Transverse colon (tissue), 4 donors: Measurements from ENCODE around the gene APOBEC3H. TPM values are rescaled to one million over a fixed set of nuclear protein-coding genes. Genes with fewer than 3 reads are reported as not detected.

ENCODE experiments used
- DNase-seq: peaks from one replicate; pipeline ENCODE4 v3.0.0-alpha.2; 2019
- H3K27ac ChIP-seq, 4 donors: fragments of 200-600 bp; sonication (generic); 2 replicates each; pipeline ENCODE4 v1.5.1; 2016 to 2018; ENCODE audit warnings: inconsistent platforms in 4 of 4
- H3K27me3 ChIP-seq: fragments of 200-600 bp; sonication (generic); 2 replicates; pipeline ENCODE4 v1.5.1; 2017; ENCODE audit warnings: inconsistent platforms
- H3K36me3 ChIP-seq, 4 donors: fragments of 200-600 bp; sonication (generic); 2 replicates each; pipeline ENCODE4 v1.5.1; 2017 to 2019; ENCODE audit warnings: inconsistent platforms in 4 of 4
- H3K4me1 ChIP-seq, 4 donors: fragments of 200-600 bp; sonication (generic); 2 replicates each; pipeline ENCODE4 v1.5.1; 2017 to 2020; ENCODE audit warnings: inconsistent platforms in 4 of 4
- H3K4me3 ChIP-seq, 4 donors: fragments of 200-600 bp; sonication (generic); 1 replicate in 1 of 4; 2 replicates in 3 of 4; pipeline versions ENCODE4 v1.5.1 to v1.6.1; 2017 to 2019; ENCODE audit warnings: inconsistent platforms in 4 of 4
- H3K9me3 ChIP-seq, 2 donors: fragments of 200-600 bp; sonication (generic); 2 replicates each; pipeline ENCODE4 v1.5.1; 2017 to 2019; ENCODE audit warnings: inconsistent platforms in 2 of 2
- EP300 ChIP-seq: sonication (generic); formaldehyde crosslinking; IDR thresholded peaks from one replicate; pipeline ENCODE4 v1.6.1; 2017; ENCODE audit warnings: antibody characterized with exemption, low read depth
- POLR2A ChIP-seq: fragments of 450-650 bp; IDR thresholded peaks from one replicate; pipeline ENCODE4 v1.6.1; 2016; ENCODE audit warnings: antibody characterized with exemption, mild to moderate bottlenecking, moderate library complexity
- POLR2AphosphoS5 ChIP-seq, 3 donors: sonication (generic); formaldehyde crosslinking; IDR thresholded peaks; one replicate each; pipeline ENCODE4 v1.6.1; 2016; ENCODE audit warnings: antibody characterized with exemption in 3 of 3
- WGBS, 2 donors: methylation state at CpG; one replicate each; pipeline ENCODE4 v1.1.5; 2018; ENCODE audit warnings: low coverage in 1 of 2; 5-methylcytosine and 5-hydroxymethylcytosine counted together
- in situ Hi-C, 4 donors: fragments of 200-750 bp; cut with MboI; loops; one replicate each; pipeline versions ENCODE4 v1.15.0 to v1.15.1; 2017; ENCODE audit warnings: low sequenced_read_pairs in 3 of 4, low pct_ligation_motif_present in 1 of 4, low pct_unique_long_range_greater_than_20kb in 1 of 4
- intact Hi-C: fragments of 100-400 bp; cut with DNase I; formaldehyde crosslinking; loops from one replicate; pipeline ENCODE4 v1.15.1; 2023; ENCODE audit warnings: low total_unique reads
- total RNA-seq, 4 donors: library from RNA; depleted of rRNA; stranded (reverse); fragments of >200 nt; gene quantifications; one replicate each; pipeline ENCODE4 v1.1.0, GENCODE V29; 2016
- TF ChIP-seq, protein P1 (sequence below), 5 experiments: fragments of 200-600 bp in 3 of 5; fragments of 450-650 bp in 2 of 5; sonication (generic) in 3 of 5; IDR thresholded peaks; 1 replicate in 2 of 5; 2 replicates in 3 of 5; pipeline ENCODE4 v1.5.1; 2016 to 2017; ENCODE audit warnings: antibody characterized with exemption in 5 of 5, inconsistent platforms in 3 of 5, mild to moderate bottlenecking in 2 of 5, moderate library complexity in 1 of 5

Gene APOBEC3H
- total RNA-seq, 4 donors from 2014 or later = 0.41 to 2.1 TPM; not detected in 2

DNA sequence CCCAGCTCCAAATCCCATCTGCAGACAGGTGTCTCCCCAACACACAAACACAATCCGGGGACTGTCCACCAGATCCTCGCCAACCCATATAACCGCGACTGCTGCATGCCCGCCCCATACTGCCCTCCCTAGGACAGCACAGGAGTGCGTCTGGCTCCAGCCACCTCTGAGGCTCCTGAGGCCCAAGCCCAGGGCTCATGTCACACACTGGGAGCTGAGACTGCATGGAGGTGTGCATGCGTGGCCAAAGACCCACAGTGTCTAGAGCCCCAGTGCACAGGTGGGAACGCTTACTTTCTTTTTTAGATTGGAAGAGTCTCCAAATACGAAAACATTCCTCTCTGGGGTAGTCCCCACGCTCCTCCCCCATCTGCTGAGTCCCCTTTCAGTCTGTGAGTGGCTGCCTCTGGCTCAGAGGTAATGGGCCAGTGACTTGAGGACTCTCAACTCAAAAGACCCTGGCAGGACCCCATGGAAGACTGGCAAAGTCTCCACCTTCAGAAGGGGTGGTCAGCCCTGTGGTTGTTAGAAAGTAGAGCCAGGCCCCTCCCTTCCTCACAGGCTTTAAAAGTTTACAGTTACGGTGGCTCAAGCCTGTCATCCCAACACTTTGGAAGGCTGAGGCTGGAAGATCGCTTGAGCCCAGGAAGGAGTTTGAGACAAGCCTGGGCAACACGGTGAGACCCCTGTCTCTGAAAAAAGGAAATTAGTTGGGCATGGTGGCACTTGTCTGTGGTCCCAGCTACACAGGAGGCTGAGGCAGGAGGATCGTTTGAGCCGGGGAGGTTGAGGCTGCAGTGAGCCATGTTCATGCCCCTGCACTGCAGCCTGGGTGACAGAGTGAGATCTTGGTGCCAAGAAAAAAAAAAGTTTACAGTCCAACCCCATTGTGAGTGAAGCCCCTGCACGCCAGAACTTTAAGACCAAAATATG, 53.1 kb downstream of the APOBEC3H start:
- H3K27ac ChIP-seq = peak overlapping the region; percentile 91 to 98 (median 96)
- H3K36me3 ChIP-seq = no peaks in the 10 kb centered on the region
- H3K9me3 ChIP-seq = no peaks in the 10 kb centered on the region
- no peak for TF ChIP-seq POLR2AphosphoS5 (IDR thresholded peaks at IDR 0.05)
- no peak for TF ChIP-seq EP300
- TF ChIP-seq, protein P1, sequence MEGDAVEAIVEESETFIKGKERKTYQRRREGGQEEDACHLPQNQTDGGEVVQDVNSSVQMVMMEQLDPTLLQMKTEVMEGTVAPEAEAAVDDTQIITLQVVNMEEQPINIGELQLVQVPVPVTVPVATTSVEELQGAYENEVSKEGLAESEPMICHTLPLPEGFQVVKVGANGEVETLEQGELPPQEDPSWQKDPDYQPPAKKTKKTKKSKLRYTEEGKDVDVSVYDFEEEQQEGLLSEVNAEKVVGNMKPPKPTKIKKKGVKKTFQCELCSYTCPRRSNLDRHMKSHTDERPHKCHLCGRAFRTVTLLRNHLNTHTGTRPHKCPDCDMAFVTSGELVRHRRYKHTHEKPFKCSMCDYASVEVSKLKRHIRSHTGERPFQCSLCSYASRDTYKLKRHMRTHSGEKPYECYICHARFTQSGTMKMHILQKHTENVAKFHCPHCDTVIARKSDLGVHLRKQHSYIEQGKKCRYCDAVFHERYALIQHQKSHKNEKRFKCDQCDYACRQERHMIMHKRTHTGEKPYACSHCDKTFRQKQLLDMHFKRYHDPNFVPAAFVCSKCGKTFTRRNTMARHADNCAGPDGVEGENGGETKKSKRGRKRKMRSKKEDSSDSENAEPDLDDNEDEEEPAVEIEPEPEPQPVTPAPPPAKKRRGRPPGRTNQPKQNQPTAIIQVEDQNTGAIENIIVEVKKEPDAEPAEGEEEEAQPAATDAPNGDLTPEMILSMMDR (IDR thresholded peaks at IDR 0.05) = no peak
- no peak for TF ChIP-seq POLR2A
- peaks cover 22% of the 10 kb centered on the region for H3K27me3 ChIP-seq
- DNase-seq = no peak
- in situ Hi-C loops = loop anchor here in 1 of 4 donors (25.0 kb wide), 1 partner anchor 387 kb away; the partner anchor contains the start of gene RPS19BP1
- H3K4me3 ChIP-seq = peak overlapping the region in 1 of 4 donors; percentile 1
- WGBS, 2 donors = 42 to 70% methylated on average over 8 to 16 of the region's 16 CpGs
- peaks cover 26 to 68% (median 57%) of the 10 kb centered on the region in 4 donors for H3K4me1 ChIP-seq
- intact Hi-C loops = no loop called here

DNA sequence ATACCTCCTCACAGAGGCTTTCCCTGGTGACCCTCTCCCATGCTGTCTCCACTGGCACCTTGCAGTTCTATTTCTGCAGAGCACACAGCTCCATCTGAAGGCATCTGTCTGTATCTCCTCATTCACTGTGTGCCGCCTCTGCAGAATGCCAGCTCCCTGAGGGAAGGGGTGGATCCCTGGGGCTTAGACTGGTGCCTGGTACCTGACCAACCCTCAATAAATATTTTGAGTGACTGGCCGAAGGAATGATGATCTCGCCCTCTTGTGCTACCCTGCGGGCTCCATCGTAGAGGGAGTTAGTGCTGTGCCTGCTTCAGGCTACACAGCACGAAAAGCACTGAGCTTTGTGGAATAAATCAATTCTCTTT, 53.8 kb downstream of the APOBEC3H start:
- TF ChIP-seq POLR2AphosphoS5 (IDR thresholded peaks at IDR 0.05) (no peak), POLR2A (no peak), EP300 (no peak)
- TF ChIP-seq, protein P1 (IDR thresholded peaks at IDR 0.05) = no peak
- DNase-seq = no peak
- Histone ChIP-seq H3K4me1 (peaks cover 26 to 68% (median 55%) of the 10 kb centered on the region in 4 donors), H3K36me3 (no peaks in the 10 kb centered on the region), H3K27me3 (peaks cover 29% of the 10 kb centered on the region), H3K4me3 (peak overlapping the region in 2 of 4 donors; percentile 98 to 100), H3K27ac (peak overlapping the region; percentile 91 to 98 (median 96)), H3K9me3 (no peaks in the 10 kb centered on the region)
- in situ Hi-C loops (loop anchor here in 1 of 4 donors (25.0 kb wide), 1 partner anchor 386 kb away; the partner anchor contains the start of gene RPS19BP1), intact Hi-C loops (no loop called here)
- WGBS, 2 donors = 59% methylated on average over 6 of the region's 6 CpGs; no CpG with 5 or more reads in 1 of the 2 donors

DNA sequence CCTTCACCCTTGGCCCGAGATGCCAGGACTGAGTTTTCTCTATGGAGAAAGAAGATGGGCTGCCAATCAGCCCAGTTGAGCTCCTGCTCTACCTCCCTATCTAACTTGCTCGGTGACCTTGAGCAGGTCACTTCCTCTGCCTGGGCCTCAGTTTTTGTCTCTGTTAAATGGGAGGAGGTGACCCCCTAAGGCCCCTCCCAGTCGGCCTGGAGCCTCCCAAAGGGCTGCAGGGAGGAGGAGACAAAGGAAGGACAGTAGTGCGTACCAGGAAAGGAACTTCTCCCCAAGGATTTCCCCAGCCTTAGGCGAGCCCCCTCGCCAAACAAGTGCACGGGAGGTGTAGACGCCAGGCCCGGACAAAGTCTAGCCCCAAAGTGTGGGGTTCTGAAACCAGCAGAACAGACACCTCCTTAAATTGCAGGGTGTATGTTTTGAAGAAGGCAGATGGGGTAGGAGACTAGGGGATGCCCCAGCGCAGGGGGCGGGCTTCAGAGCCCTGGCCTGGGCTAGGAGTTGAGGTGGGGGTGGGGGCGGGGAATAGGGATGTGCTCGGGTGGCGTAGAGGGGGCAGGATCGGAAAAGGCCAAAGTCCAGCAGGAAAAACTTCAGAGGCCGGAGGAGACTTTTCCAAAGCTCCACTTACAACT, 54.4 kb downstream of the APOBEC3H start:
- DNase-seq = no peak
- H3K4me3 ChIP-seq = peak overlapping the region; percentile 78 to 100 (median 90)
- intact Hi-C loops (no loop called here), in situ Hi-C loops (loop anchor here in 1 of 4 donors (25.0 kb wide), 1 partner anchor 386 kb away; the partner anchor contains the start of gene RPS19BP1)
- no peaks in the 10 kb centered on the region for H3K9me3 ChIP-seq
- peaks cover 21 to 62% (median 49%) of the 10 kb centered on the region in 4 donors for H3K4me1 ChIP-seq
- 37% methylated on average over 15 of the region's 16 CpGs; no CpG with 5 or more reads in 1 of the 2 donors for WGBS, 2 donors
- H3K36me3 ChIP-seq = no peaks in the 10 kb centered on the region
- TF ChIP-seq EP300 = no peak
- TF ChIP-seq, protein P1 (IDR thresholded peaks at IDR 0.05) = no peak
- TF ChIP-seq POLR2AphosphoS5 (IDR thresholded peaks at IDR 0.05) = no peak
- no peak for TF ChIP-seq POLR2A
- H3K27me3 ChIP-seq = peaks cover 29% of the 10 kb centered on the region
- H3K27ac ChIP-seq = peak overlapping the region; percentile 91 to 98 (median 96)

DNA sequence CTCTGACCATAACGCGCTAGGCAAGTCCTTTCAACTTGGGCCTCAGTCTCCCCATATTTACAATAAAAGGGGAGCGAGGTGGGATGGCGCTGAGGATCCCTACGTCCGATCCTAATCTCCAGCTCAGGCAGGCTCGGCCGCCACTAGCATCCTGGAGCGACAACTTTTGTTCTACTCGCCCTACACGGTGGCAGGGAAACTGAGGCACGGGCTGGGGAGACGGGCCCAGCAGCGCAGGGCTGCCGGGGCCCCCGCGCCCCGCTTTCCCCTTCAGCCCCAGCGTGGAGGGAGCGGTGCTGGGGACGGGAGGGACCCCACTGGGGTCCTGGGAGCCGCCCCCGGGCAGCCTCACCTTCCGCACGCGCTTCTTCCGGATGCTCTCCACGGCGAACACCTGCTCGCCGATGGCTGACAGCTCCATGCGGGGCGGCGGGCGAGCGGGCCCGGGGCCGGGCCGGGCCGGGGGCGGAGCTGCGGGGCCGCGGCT, 55.0 kb downstream of the APOBEC3H start:
- TF ChIP-seq POLR2AphosphoS5 (IDR thresholded peaks at IDR 0.05) (no peak), EP300 (no peak), POLR2A (no peak)
- TF ChIP-seq, protein P1 (IDR thresholded peaks at IDR 0.05) = no peak
- in situ Hi-C loops (loop anchor here in 1 of 4 donors (25.0 kb wide), 1 partner anchor 385 kb away; the partner anchor contains the start of gene RPS19BP1), intact Hi-C loops (no loop called here)
- H3K9me3 ChIP-seq = no peaks in the 10 kb centered on the region
- peaks cover 17 to 57% (median 46%) of the 10 kb centered on the region in 4 donors for H3K4me1 ChIP-seq
- peaks cover 33% of the 10 kb centered on the region for H3K27me3 ChIP-seq
- no peaks in the 10 kb centered on the region for H3K36me3 ChIP-seq
- no peak for DNase-seq
- peak overlapping the region; percentile 78 to 100 (median 90) for H3K4me3 ChIP-seq
- H3K27ac ChIP-seq = peak overlapping the region; percentile 91 to 98 (median 96)
- WGBS, 2 donors = 7 to 11% methylated on average over 3 to 24 of the region's 44 CpGs
